Measurements from ENCODE around the gene MTUS2. TPM values are rescaled to one million over a fixed set of nuclear protein-coding genes. Genes with fewer than 3 reads are reported as not detected.

The MTUS2 gene
- total RNA-seq, 1 donor from 2014 or later = 0.67 TPM

GRCh38 chr13:29190298-29190697, 370.2 kb downstream of the MTUS2 start:
- peaks cover 6% of the 10 kb centered on the region for H3K9me3 Mint-ChIP-seq
- H3K4me3 ChIP-seq = no peak overlapping the region
- no peaks in the 10 kb centered on the region for H3K36me3 Mint-ChIP-seq
- no peaks in the 10 kb centered on the region for H3K4me1 Mint-ChIP-seq
- H3F3A ChIP-seq (ENCODE audit: low read depth) = no peaks in the 10 kb centered on the region
- H3K4me2 ChIP-seq = no peak overlapping the region
- no peaks in the 10 kb centered on the region for H4K20me1 ChIP-seq (ENCODE audit: low read depth)
- H2AFZ ChIP-seq (replicated peaks) = no peak overlapping the region
- H3K27me3 ChIP-seq = no peaks in the 10 kb centered on the region
- H3K79me2 ChIP-seq (ENCODE audit: low read depth) = no peaks in the 10 kb centered on the region
- no peaks in the 10 kb centered on the region for H3K9me3 ChIP-seq (ENCODE audit: low read depth)
- no peak overlapping the region for H3K4me3 Mint-ChIP-seq
- no peaks in the 10 kb centered on the region for H3K4me1 ChIP-seq
- no peak overlapping the region for H3K27ac ChIP-seq
- TF ChIP-seq, protein P1, sequence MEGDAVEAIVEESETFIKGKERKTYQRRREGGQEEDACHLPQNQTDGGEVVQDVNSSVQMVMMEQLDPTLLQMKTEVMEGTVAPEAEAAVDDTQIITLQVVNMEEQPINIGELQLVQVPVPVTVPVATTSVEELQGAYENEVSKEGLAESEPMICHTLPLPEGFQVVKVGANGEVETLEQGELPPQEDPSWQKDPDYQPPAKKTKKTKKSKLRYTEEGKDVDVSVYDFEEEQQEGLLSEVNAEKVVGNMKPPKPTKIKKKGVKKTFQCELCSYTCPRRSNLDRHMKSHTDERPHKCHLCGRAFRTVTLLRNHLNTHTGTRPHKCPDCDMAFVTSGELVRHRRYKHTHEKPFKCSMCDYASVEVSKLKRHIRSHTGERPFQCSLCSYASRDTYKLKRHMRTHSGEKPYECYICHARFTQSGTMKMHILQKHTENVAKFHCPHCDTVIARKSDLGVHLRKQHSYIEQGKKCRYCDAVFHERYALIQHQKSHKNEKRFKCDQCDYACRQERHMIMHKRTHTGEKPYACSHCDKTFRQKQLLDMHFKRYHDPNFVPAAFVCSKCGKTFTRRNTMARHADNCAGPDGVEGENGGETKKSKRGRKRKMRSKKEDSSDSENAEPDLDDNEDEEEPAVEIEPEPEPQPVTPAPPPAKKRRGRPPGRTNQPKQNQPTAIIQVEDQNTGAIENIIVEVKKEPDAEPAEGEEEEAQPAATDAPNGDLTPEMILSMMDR (IDR thresholded peaks at IDR 0.05) = no peak
- no peak for TF ChIP-seq EZH2 (IDR thresholded peaks at IDR 0.05)
- H3K36me3 ChIP-seq = no peaks in the 10 kb centered on the region
- no peak overlapping the region for H3K27ac Mint-ChIP-seq
- DNase-seq (ENCODE audit: low spot score) = no peak
- peaks cover 4% of the 10 kb centered on the region for H3K27me3 Mint-ChIP-seq (ENCODE audit: insufficient read depth, low read depth)
- H3K9ac ChIP-seq = no peak overlapping the region

DNA sequence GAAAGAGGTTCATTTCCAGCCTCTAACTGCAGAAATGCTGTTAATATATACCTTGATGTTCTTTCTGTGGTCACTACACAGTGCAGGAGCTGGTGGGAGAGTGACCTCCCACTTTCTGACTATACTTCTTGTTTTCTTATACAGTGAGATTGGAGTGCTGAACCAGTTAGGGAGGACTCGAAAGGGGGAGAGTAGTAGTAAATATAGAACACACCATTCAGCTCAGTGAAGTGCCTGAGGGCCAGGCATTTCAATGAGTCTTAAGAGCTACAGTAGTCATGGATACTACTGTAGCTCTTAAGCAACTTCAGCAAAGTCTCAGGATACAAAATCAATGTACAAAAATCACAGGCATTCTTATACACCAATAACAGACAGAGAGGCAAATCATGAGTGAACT, 372.9 kb downstream of the MTUS2 start:
- Histone ChIP-seq H4K20me1 (ENCODE audit: low read depth) (no peaks in the 10 kb centered on the region), H3K27ac (no peak overlapping the region), H3K36me3 (no peaks in the 10 kb centered on the region), H2AFZ (replicated peaks) (no peak overlapping the region), H3K4me2 (no peak overlapping the region), H3K79me2 (ENCODE audit: low read depth) (no peaks in the 10 kb centered on the region), H3K4me3 (no peak overlapping the region), H3K27me3 (no peaks in the 10 kb centered on the region), H3K4me1 (no peaks in the 10 kb centered on the region), H3K9me3 (ENCODE audit: low read depth) (no peaks in the 10 kb centered on the region), H3K9ac (no peak overlapping the region), H3F3A (ENCODE audit: low read depth) (no peaks in the 10 kb centered on the region)
- no peaks in the 10 kb centered on the region for H3K36me3 Mint-ChIP-seq
- TF ChIP-seq, protein P1 (IDR thresholded peaks at IDR 0.05) = no peak
- TF ChIP-seq EZH2 (IDR thresholded peaks at IDR 0.05) (no peak), EZH2phosphoT487 (IDR thresholded peaks at IDR 0.05) (no peak)
- no peak overlapping the region for H3K27ac Mint-ChIP-seq
- peaks cover 6% of the 10 kb centered on the region for H3K9me3 Mint-ChIP-seq
- H3K27me3 Mint-ChIP-seq (ENCODE audit: insufficient read depth, low read depth) = peaks cover 7% of the 10 kb centered on the region
- no peak for DNase-seq (ENCODE audit: low spot score)
- H3K4me1 Mint-ChIP-seq = no peaks in the 10 kb centered on the region
- H3K4me3 Mint-ChIP-seq = no peak overlapping the region

DNA sequence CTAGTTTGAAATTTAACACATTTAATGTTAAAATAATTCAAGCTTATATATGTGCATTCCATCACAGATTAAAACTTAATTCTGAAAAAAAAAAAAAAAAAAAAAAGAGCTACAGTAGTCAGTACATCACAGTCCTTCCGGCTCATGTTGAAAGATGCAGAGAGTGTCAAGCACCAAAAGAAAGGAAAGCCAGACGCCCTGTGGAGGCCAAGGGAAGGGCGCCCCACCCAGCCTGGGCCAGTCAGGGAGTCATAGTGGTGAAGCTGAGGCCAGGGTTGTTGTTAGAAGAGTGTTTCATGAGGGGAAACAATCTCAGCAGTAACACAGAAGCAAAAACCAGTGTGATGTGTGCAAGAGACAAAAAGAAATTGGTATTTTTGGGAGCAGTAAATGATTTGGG, 375.3 kb downstream of the MTUS2 start:
- Histone ChIP-seq H3K27me3 (no peaks in the 10 kb centered on the region), H3K4me2 (no peak overlapping the region), H3K9ac (no peak overlapping the region), H3K4me1 (no peaks in the 10 kb centered on the region), H4K20me1 (ENCODE audit: low read depth) (no peaks in the 10 kb centered on the region), H3K79me2 (ENCODE audit: low read depth) (no peaks in the 10 kb centered on the region), H3F3A (ENCODE audit: low read depth) (no peaks in the 10 kb centered on the region), H2AFZ (replicated peaks) (no peak overlapping the region), H3K9me3 (ENCODE audit: low read depth) (no peaks in the 10 kb centered on the region), H3K27ac (no peak overlapping the region), H3K4me3 (no peak overlapping the region), H3K36me3 (no peaks in the 10 kb centered on the region)
- peaks cover 5% of the 10 kb centered on the region for H3K27me3 Mint-ChIP-seq (ENCODE audit: insufficient read depth, low read depth)
- no peaks in the 10 kb centered on the region for H3K4me1 Mint-ChIP-seq
- H3K36me3 Mint-ChIP-seq = no peaks in the 10 kb centered on the region
- H3K27ac Mint-ChIP-seq = no peak overlapping the region
- TF ChIP-seq EZH2 (IDR thresholded peaks at IDR 0.05) = no peak
- TF ChIP-seq, protein P1 (IDR thresholded peaks at IDR 0.05) = no peak
- no peak for TF ChIP-seq EZH2phosphoT487 (IDR thresholded peaks at IDR 0.05)
- no peak overlapping the region for H3K4me3 Mint-ChIP-seq
- peaks cover 6% of the 10 kb centered on the region for H3K9me3 Mint-ChIP-seq
- no peak for DNase-seq (ENCODE audit: low spot score)

Measured in neural progenitor cell (in vitro differentiated cells).